ENCODE measurements around the gene CCDC51. TPM values are rescaled to one million over a fixed set of nuclear protein-coding genes. Genes with fewer than 3 reads are reported as not detected.

The CCDC51 gene
- total RNA-seq, 2 donors from 2014 or later: 12.7 to 14.8 TPM

DNA sequence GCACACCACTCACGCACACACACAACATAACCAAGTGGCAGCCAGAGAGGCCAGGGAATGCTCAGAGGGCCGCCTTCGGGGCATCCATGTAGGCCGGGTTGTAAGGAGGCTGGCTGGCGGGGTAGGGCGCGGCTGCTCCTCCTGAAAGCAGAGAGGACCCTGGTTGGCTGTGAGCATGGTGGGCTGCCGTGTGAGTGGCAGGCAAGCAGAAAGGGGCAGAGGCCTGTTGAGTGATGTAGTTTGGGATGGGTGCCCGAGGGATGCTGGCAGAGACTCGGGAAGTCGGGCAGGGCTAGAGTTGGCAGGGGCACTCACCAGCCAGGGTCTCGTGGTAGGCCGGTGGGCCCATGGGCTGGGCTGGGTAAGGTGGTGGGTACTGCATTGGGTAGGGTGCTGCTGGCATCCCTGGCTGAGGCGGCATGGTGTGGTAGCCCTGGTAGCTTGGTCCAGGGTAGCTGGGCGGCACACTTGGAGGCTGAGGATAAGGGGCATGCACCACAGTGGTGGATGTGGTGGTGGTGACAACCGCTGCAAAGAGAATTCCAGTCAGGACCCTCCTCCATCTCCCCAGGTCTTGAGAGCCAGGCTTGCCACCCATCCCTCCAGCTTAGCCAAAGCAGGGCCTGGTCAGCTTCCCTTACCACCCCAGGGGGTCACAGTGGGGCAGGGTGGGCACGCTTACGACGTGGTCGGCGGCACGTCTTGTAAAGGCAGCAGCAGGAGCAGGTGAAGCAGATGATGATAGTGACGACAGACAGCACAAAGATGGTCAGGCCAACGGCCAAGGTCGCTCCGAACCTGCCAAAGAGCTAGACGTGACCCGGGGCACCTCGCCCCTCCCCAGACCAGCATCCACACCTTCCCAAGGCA, 29.4 kb upstream of the CCDC51 start:
- Histone ChIP-seq H3K9me3 (no peaks in the 10 kb centered on the region), H3K4me1 (replicated peaks) (peaks cover 49% of the 10 kb centered on the region), H3K4me3 (no peak overlapping the region), H3K27me3 (replicated peaks; ENCODE audit: insufficient read depth) (no peaks in the 10 kb centered on the region), H3K27ac (peak overlapping the region in 1 of 2 donors; percentile 100), H3K36me3 (peaks cover 0 to 7% of the 10 kb centered on the region in 2 donors)
- no peak for TF ChIP-seq POLR2A (IDR thresholded peaks at IDR 0.05)
- 80% methylated on average over 24 of the region's 29 CpGs for WGBS
- no peak for DNase-seq (ENCODE audit: low spot score)
- intact Hi-C loops (cut with DNase I): loop anchor here (5.0 kb wide), 1 partner anchor 128 kb away; the partner anchor contains the start of gene COL7A1

DNA sequence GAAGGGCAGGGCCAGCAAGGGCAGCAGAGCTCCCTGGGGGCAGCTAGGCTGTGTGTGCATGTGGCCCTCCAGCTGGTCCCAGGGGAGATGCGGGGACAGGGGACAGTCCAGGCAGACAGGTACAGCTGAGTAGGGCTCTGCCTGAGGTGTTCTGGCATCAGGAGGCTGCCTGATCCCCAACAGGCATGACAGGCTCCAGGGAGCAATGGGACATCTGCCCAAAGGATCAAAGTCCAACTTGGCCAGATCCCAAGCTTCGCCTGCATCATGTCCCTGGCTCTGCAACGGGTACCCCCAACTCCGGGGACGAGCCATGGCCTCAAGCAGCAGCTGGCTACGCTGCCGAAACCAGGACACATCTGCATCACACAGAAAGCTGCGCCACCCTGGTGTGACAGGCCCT, 28.4 kb upstream of the CCDC51 start:
- H3K4me1 ChIP-seq (replicated peaks): peaks cover 45% of the 10 kb centered on the region
- 48% methylated on average over 8 of the region's 8 CpGs for WGBS
- no peak for TF ChIP-seq POLR2AphosphoS5 (IDR thresholded peaks at IDR 0.05)
- H3K9me3 ChIP-seq: no peaks in the 10 kb centered on the region
- intact Hi-C loops (cut with DNase I): loop anchor here (5.0 kb wide), 1 partner anchor 129 kb away; the partner anchor contains the start of gene COL7A1
- no peak overlapping the region for H3K4me3 ChIP-seq
- no peak for DNase-seq (ENCODE audit: low spot score)
- no peaks in the 10 kb centered on the region for H3K27me3 ChIP-seq (replicated peaks; ENCODE audit: insufficient read depth)
- peak overlapping the region; percentile 99 to 100 for H3K27ac ChIP-seq
- H3K36me3 ChIP-seq: peaks cover 0 to 7% of the 10 kb centered on the region in 2 donors

DNA sequence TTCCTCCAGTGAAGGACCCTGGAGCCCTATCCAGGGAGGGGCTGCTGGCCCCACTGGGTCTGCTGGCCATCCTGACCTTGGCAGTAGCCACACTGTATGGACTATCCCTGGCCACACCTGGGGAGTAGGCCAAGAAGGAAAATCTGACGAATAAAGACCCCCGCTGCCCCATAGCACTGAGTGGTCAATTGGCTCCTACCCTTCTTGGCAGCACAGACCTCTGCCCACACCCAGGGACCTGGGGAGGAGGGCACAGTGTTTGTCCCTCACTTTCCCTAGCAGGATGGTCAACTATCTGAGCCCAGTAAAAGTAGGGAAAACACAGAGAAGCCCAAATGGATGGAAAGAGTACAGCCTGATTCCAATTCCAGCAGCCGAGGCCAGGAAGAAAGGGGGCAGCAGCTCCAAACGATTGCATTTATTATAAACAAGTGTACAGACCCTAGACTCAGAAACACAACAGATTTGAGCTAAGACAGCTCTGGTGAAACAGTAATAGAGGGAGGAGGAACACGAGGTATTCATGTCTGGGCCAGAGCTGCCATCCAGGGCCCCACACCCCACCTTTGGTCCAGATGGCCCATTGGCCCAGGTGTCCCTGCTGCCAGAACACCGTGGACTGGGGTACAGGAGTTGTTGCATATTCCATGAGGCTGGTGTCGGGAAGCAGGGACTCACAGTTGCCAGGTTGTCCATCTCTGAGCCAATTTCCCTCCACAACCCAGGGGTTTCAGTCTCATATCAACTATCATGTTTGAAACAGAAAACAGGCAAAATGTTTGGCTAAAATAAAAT, 27.8 kb upstream of the CCDC51 start:
- peaks cover 43% of the 10 kb centered on the region for H3K4me1 ChIP-seq (replicated peaks)

DNA sequence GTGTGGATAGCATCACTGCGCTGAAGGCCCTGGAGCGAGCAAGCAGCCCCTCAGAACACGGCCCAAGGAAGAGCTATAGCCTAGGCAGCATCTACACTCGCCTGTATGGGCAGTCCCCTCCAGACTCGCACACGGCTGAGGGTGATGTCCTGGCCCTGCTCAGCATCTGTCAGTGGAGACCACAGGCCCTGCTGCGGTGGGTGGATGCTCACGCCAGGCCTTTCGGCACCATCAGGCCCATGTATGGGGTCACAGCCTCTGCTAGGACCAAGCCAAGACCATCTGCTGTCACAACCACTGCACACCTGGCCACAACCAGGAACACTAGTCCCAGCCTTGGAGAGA, 27.2 kb upstream of the CCDC51 start:
- DNase-seq (ENCODE audit: low spot score): no peak
- H3K4me1 ChIP-seq (replicated peaks): peaks cover 43% of the 10 kb centered on the region
- no peaks in the 10 kb centered on the region for H3K27me3 ChIP-seq (replicated peaks; ENCODE audit: insufficient read depth)
- peaks cover 0 to 7% of the 10 kb centered on the region in 2 donors for H3K36me3 ChIP-seq
- no peaks in the 10 kb centered on the region for H3K9me3 ChIP-seq
- peak overlapping the region; percentile 99 to 100 for H3K27ac ChIP-seq
- H3K4me3 ChIP-seq: peak overlapping the region; percentile 35 to 50
- TF ChIP-seq, protein P1, sequence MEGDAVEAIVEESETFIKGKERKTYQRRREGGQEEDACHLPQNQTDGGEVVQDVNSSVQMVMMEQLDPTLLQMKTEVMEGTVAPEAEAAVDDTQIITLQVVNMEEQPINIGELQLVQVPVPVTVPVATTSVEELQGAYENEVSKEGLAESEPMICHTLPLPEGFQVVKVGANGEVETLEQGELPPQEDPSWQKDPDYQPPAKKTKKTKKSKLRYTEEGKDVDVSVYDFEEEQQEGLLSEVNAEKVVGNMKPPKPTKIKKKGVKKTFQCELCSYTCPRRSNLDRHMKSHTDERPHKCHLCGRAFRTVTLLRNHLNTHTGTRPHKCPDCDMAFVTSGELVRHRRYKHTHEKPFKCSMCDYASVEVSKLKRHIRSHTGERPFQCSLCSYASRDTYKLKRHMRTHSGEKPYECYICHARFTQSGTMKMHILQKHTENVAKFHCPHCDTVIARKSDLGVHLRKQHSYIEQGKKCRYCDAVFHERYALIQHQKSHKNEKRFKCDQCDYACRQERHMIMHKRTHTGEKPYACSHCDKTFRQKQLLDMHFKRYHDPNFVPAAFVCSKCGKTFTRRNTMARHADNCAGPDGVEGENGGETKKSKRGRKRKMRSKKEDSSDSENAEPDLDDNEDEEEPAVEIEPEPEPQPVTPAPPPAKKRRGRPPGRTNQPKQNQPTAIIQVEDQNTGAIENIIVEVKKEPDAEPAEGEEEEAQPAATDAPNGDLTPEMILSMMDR (IDR thresholded peaks at IDR 0.05): no peak
- TF ChIP-seq POLR2AphosphoS5 (IDR thresholded peaks at IDR 0.05) (no peak), POLR2A (IDR thresholded peaks at IDR 0.05) (no peak)
- intact Hi-C loops (cut with DNase I): loop anchor here (5.0 kb wide), 1 partner anchor 130 kb away; the partner anchor contains the start of gene COL7A1
- WGBS: 61% methylated on average over 9 of the region's 9 CpGs

More for the DNA sequence above, 27.8 kb upstream of the CCDC51 start:
- intact Hi-C loops (cut with DNase I): loop anchor here (5.0 kb wide), 1 partner anchor 130 kb away; the partner anchor contains the start of gene COL7A1
- Histone ChIP-seq H3K4me3 (peak overlapping the region in 1 of 2 donors; percentile 50), H3K27ac (peak overlapping the region; percentile 99 to 100), H3K27me3 (replicated peaks; ENCODE audit: insufficient read depth) (no peaks in the 10 kb centered on the region), H3K9me3 (no peaks in the 10 kb centered on the region), H3K36me3 (peaks cover 0 to 7% of the 10 kb centered on the region in 2 donors)
- 44% methylated on average over 7 of the region's 7 CpGs for WGBS
- TF ChIP-seq POLR2AphosphoS5 (IDR thresholded peaks at IDR 0.05) (no peak), POLR2A (IDR thresholded peaks at IDR 0.05) (no peak)
- TF ChIP-seq, protein P1 (IDR thresholded peaks at IDR 0.05): no peak
- DNase-seq (ENCODE audit: low spot score): no peak

DNA sequence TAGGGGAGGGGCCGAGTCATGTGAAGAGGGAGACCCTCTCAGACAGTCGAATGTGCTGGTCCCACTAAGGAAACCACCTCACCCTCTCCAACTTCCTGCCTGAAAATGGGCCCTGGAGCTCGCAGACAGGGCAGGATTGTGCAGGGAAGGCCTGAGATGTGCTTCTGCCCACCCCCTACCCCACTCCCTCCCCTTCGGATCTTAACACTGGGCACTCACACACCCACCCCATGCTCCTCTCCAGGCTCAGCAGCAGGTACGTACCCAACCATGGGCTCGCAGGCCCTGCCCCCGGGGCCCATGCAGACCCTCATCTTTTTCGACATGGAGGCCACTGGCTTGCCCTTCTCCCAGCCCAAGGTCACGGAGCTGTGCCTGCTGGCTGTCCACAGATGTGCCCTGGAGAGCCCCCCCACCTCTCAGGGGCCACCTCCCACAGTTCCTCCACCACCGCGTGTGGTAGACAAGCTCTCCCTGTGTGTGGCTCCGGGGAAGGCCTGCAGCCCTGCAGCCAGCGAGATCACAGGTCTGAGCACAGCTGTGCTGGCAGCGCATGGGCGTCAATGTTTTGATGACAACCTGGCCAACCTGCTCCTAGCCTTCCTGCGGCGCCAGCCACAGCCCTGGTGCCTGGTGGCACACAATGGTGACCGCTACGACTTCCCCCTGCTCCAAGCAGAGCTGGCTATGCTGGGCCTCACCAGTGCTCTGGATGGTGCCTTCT, 26.6 kb upstream of the CCDC51 start:
- TF ChIP-seq, protein P1 (IDR thresholded peaks at IDR 0.05): no peak
- no peak for TF ChIP-seq POLR2A (IDR thresholded peaks at IDR 0.05)
- Histone ChIP-seq H3K9me3 (no peaks in the 10 kb centered on the region), H3K27me3 (replicated peaks; ENCODE audit: insufficient read depth) (no peaks in the 10 kb centered on the region), H3K27ac (peak overlapping the region; percentile 99 to 100), H3K4me3 (peak overlapping the region; percentile 35 to 50), H3K36me3 (peaks cover 0 to 7% of the 10 kb centered on the region in 2 donors), H3K4me1 (replicated peaks) (peaks cover 43% of the 10 kb centered on the region)
- 28% methylated on average over 19 of the region's 19 CpGs for WGBS
- intact Hi-C loops (cut with DNase I): loop anchor here (5.0 kb wide), 1 partner anchor 131 kb away; the partner anchor contains the start of gene COL7A1
- DNase-seq (ENCODE audit: low spot score): no peak

Data from prostate gland (tissue), 2 donors.